ENCODE measurements around the gene ADCY6.
"Not testable (repeated sequence)": the region's sequence is repeated elsewhere in the genome, so short reads cannot be mapped to it uniquely, and the experiment has no call there.

Gene ADCY6

DNA sequence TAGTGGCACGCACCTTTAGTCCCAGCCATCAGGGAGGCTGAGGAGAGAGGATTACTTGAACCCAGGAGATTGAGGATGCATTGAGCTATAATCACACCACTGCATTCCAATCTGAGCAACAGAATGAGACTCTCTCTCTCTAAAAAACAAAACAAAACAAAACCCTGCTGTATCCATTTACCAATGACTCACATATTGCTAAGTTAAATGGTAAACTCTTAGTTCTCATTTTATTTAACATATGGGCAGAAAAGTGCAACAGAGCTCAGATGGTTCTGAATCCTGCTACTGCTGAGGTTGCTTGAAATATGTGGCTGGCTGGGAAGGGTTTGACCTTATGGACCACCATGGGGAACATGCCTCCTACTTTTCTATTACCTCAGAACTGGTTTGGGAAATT lies 38.7 kb downstream of the ADCY6 start:
- DNase-seq (ENCODE audit: low spot score), result no peak

DNA sequence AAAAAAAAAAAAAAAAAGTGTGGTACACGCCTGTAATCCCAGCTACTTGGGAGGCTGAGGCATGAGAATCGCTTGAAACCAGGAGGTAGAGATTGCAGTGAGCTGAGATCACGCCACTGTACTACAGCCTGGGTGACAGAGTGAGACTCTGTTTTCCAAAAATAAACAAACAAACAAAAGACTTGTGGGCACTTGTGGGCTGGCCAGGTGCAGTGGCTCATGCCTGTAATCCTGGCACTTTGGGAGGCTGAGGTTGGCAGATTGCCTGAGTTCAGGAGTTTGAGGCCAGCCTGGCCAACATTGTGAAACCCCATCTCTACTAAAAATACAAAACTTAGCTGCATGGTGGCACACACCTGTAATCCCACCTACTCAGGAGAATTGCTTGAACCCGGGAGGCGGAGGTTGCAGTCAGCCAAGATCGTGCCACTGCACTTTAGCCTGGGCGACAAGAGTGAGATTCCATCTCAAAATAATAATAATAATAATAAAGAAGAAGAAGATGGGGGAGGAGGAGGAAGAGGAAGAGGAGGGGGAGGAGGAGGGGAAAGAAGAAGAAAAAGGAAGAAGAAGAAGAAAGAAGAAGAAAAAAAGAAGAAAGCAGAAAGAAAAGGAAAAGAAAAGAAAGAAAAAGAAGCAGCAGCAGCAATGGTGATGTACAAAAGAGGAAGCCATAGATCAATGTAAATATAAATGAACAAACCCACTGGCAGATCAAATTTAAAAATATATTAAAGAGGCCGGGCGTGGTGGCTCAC lies 44.5 kb downstream of the ADCY6 start:
- DNase-seq (ENCODE audit: low spot score), result no peak

GRCh38 chr12:48739618-48740269 lies 49.1 kb downstream of the ADCY6 start:
- DNase-seq (ENCODE audit: low spot score), result no peak

DNA sequence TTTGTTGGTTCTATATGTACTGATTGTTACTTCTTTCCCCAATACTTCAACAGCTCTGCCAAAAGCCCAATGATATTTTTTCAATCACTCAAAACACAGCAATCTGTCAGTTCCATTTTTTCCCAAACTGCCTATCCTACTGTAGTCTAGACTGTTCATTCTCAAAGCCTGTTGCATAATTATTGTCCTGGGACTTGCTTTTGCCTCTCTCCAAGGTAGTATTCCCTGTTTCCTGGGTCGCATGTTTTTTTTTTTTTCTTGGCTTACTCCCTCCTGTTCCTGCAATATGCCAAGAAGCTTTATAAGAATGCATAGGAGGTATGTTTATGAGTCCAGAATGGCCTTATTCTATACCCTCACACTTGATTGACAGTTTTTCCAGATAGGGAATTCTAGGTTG lies 52.4 kb downstream of the ADCY6 start:
- no peak for DNase-seq (ENCODE audit: low spot score)

- no peak for DNase-seq (ENCODE audit: low spot score)
These were observed 60.1 kb downstream of the ADCY6 start for GRCh38 chr12:48728807-48729206.

GRCh38 chr12:48720737-48721136 lies 68.2 kb downstream of the ADCY6 start:
- DNase-seq (ENCODE audit: low spot score), result not testable (repeated sequence)

DNA sequence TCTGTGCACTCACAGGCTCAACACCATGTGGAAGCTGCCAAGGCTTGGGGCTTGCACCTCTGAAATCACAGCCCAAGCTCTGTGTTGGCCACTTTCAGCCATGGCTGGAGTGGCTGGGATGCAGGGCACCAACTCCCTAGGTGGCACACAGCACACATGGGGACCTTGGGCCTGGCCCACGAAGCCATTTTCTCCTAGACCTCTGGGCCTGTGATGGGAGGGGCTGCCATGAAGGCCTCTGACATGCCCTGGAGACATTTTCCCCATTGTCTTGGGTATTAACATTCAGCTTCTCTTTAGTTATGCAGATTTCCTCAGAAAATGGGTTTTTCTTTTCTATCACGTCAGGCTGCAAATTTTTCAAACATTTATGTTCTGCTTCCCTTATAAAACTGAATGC lies 68.7 kb downstream of the ADCY6 start:
- not testable (repeated sequence) for DNase-seq (ENCODE audit: low spot score)

DNA sequence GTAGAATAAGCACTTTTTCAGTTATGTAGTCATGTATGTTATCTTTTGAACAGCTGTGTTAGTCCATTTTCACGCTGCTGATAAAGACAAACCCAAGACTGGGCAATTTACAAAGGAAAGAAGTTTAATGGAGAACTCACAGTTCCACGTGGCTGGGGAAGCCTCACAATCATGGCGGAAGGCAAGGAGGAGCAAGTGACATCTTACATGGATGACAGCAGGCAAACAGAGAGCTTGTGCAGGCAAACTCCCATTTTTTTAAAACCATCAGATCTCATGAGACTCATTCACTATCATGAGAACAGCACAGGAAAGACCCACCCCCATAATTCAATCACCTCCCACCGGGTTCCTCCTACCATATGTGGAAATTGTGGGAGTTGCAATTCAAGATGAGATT lies 69.9 kb downstream of the ADCY6 start:
- DNase-seq (ENCODE audit: low spot score), result not testable (repeated sequence)

DNA sequence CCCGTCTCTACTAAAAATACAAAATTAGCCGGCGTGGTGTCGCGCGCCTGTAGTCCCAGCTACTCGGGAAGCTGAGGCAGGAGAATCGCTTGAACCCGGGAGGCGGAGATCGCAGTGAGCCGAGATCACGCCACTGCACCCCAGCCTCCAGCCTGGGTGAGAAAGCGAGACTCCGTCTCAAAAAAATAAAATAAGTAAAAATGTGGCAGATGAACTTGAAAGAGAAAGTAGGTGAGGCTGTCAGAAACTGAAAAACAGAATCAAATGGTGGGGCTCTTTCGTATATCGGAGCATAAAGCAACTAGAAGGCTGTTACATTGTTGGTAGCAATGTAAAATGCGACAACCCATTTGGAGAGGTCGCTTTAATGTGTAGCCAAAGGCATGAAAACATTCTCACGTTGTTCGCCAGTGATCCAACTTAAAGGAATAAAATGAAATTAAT lies 71.6 kb downstream of the ADCY6 start:
- no peak for DNase-seq (ENCODE audit: low spot score)

DNA sequence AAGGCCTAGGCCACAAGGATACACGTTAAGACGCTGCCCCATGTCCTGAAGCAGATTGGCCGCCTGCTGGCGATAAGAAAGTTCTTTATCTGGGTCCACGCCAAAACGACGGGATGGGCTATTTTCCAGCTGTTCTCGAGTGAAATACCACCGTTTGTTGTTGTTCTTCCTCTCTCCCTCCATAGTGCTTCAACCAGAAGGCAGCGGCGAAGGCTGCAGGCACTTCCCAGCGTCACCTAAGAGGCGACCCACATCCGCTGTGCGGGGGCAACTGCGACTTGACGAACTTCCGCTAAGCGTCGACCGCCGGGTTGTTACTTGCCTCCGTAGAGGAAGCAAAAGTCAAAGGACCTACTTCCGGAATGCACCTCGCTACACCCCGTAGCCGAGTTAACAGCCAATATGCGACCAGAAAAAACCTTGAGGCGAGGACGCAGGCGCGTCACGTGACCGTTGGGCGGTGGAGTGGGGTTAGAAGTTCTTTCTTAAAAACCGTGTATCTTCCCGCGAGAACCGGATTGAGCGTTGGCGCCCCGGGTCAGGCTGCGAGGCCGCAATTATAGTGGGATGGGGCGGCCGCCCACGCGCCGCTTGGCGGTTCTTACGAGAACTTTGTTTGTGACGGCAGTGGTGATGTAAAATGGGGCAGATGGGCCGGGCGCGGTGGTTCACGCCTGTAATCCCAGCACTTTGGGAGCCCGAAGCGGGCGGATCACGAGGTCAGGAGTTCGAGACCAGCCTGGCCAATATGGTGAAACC lies 72.2 kb downstream of the ADCY6 start, which contains the start of gene CCNT1:
Gene CCNT1 (minus strand): TSS at position 215 of the 759 bp plus-strand sequence. CDS start 32 bp downstream, at position 183.
- DNase-seq (ENCODE audit: low spot score), result peak; percentile 99

All from iPS-NIHi11 (cell line).